ENCODE data around the gene C4orf36.

GRCh38 chr4:86837691-86838503 lies 54.3 kb downstream of the C4orf36 start:
- TF ChIP-seq CTCF (IDR thresholded peaks at IDR 0.05) (no peak), EZH2 (IDR thresholded peaks at IDR 0.05; ENCODE audit: borderline replicate concordance, insufficient read depth, low read depth, low read length, poor library complexity, severe bottlenecking) (no peak)
